K562 (cell line): Measurements from ENCODE around the gene VPS13D.

Experiments
- CBX8 ChIP-seq: fragments of 200-600 bp; sonication (generic); IDR thresholded peaks from 2 replicates; pipeline ENCODE4 v1.6.1; 2012; ENCODE audit warnings: borderline replicate concordance, mixed run types, low read depth, mild to moderate bottlenecking, moderate library complexity, mixed read lengths, low read length, control low read depth, inconsistent platforms; ENCODE audit not compliant: poor library complexity, severe bottlenecking; ENCODE audit errors: extremely low read depth
- CEBPB ChIP-seq: fragments of 450-650 bp; IDR thresholded peaks from 2 replicates; pipeline ENCODE4 v1.6.1; 2016; ENCODE audit warnings: missing genetic modification characterization, missing compliant biosample characterization
- CTCF ChIP-seq, 3 experiments: IDR thresholded peaks in 2 of 3; conservative IDR thresholded peaks in 1 of 3; 2 replicates each; pipeline ENCODE4 v1.5.1; 2011 to 2012; ENCODE audit warnings: low read length in 3 of 3, mild to moderate bottlenecking in 3 of 3, control low read depth in 2 of 3, improper control_type of control experiment in 1 of 3, inconsistent platforms in 1 of 3, low read depth in 1 of 3, mixed read lengths in 1 of 3, moderate library complexity in 1 of 3; ENCODE audit not compliant: insufficient read depth in 2 of 3
- HDGF ChIP-seq: fragments of 450-650 bp; IDR thresholded peaks from 2 replicates; pipeline ENCODE4 v1.6.1; 2016
- HIVEP1 ChIP-seq: fragments of 250-450 bp; sonication (Bioruptor Pico); IDR thresholded peaks from 2 replicates; pipeline ENCODE4 v1.4.0; 2020; ENCODE audit warnings: mild to moderate bottlenecking
- MBD1 ChIP-seq: fragments of 250-450 bp; sonication (Bioruptor Pico); IDR thresholded peaks from 2 replicates; pipeline ENCODE4 v1.8.0; 2022; ENCODE audit warnings: inconsistent platforms
- POLR2A ChIP-seq: fragments of 450-650 bp; conservative IDR thresholded peaks from 2 replicates; pipeline ENCODE4 v1.6.1; 2016
- RNF219 ChIP-seq: fragments of 250-450 bp; sonication (Bioruptor Pico); IDR thresholded peaks from 2 replicates; pipeline ENCODE4 v1.5.0; 2022; ENCODE audit warnings: mild to moderate bottlenecking
- SIN3A ChIP-seq, 2 experiments: fragments of 150-350 bp in 1 of 2; IDR thresholded peaks; 2 replicates each; pipeline ENCODE4 v1.6.1; 2011 to 2016; ENCODE audit warnings: borderline replicate concordance in 2 of 2, low read depth in 2 of 2, low read length in 2 of 2, mild to moderate bottlenecking in 2 of 2, moderate library complexity in 2 of 2; ENCODE audit not compliant: control insufficient read depth in 1 of 2
- STAG1 ChIP-seq: sonication (generic); formaldehyde crosslinking; IDR thresholded peaks from 2 replicates; pipeline ENCODE4 v1.5.0; 2020; ENCODE audit warnings: missing genetic modification reagents, borderline replicate concordance
- TSHZ1 ChIP-seq: fragments of 250-450 bp; sonication (Bioruptor Pico); IDR thresholded peaks from 2 replicates; pipeline ENCODE4 v1.4.0; 2020; ENCODE audit warnings: mild to moderate bottlenecking, moderate library complexity
- ZFP91 ChIP-seq: sonication (generic); formaldehyde crosslinking; IDR thresholded peaks from 2 replicates; pipeline ENCODE4 v1.8.0; 2022; ENCODE audit warnings: mild to moderate bottlenecking, missing genetic modification reagents
- ZNF584 ChIP-seq: fragments of 200-800 bp; sonication (Bioruptor generic); IDR thresholded peaks from 2 replicates; pipeline ENCODE4 v1.6.1; 2016; ENCODE audit warnings: low read depth, mild to moderate bottlenecking, missing genetic modification characterization, missing compliant biosample characterization

- TF ChIP-seq RNF219 (CRISPR knock-in tag) (no peak), SIN3A (IDR thresholded peaks at IDR 0.05; ENCODE audit: borderline replicate concordance in 2 of 2, control insufficient read depth in 1 of 2, low read depth in 2 of 2, low read length in 2 of 2) (no peak), ZFP91 (CRISPR knock-in tag) (no peak), MBD1 (CRISPR knock-in tag) (no peak), HDGF (no peak), CTCF (IDR thresholded peaks at IDR 0.05 in 2 of 3, conservative IDR thresholded peaks at IDR 0.05 in 1 of 3; ENCODE audit: insufficient read depth in 2 of 3, low read depth in 1 of 3, low read length in 3 of 3) (no peak), ZNF584 (CRISPR knock-in tag) (no peak), TSHZ1 (CRISPR knock-in tag) (no peak), CEBPB (tag) (no peak), HIVEP1 (CRISPR knock-in tag) (no peak), STAG1 (CRISPR knock-in tag) (no peak), CBX8 (no peak), POLR2A (no peak)
Measured at GRCh38 chr1:12376236-12377045, 146.6 kb downstream of the VPS13D start.
